GM18951 (cell line): ENCODE data around the gene ADCK1.

Source experiments
- POLR2A ChIP-seq: IDR thresholded peaks from 4 replicates; pipeline ENCODE4 v1.6.1; 2011; ENCODE audit warnings: mild to moderate bottlenecking; ENCODE audit not compliant: insufficient read length, insufficient read depth; ENCODE audit errors: extremely low read depth
- in situ Hi-C: fragments of 300-500 bp; cut with MboI; formaldehyde crosslinking; loops from one replicate; pipeline ENCODE4 v1.12.0; 2022; ENCODE audit warnings: low sequenced_read_pairs, mixed read lengths, inconsistent platforms; ENCODE audit not compliant: unreplicated experiment

The ADCK1 gene

DNA sequence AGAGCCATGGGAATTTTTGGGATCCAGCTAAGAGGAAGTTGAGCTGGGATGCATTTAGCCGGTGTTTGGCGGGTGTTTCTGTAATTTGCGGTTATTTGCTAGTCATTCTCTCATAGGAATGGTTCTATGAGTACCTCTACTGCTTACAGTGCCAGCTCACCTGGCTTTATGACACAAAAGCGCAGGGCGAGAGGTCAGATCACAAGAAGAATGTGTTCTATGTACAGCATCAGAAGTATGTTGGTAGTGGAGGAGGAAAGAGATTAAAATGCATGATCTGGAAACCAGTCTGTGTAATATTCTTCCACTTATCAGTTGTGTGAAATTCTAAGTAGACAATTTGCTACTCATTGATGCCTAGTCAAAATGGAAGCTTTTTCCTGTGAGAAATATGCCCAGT is 173.3 kb downstream of the ADCK1 start:
- in situ Hi-C loops: no loop called here
- TF ChIP-seq POLR2A: no peak

DNA sequence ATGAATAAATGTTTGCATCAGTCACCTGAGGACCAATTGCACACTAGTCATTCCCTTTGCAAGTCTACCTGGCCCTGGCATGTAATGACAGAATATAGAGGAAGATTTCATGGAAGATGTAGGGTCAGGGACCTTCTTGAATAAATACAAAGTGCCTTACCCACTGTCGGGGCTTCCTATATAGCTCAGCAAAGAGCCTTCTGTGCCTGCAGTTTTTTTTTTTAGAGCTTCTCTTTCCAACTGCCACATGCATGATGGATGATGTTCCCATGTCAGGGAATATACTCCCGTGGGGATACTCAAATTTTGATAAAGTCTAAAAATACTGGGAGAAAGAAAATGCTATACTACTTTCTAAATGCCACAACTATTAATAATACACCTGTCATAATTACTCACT is 176.7 kb downstream of the ADCK1 start:
- in situ Hi-C loops: no loop called here

DNA sequence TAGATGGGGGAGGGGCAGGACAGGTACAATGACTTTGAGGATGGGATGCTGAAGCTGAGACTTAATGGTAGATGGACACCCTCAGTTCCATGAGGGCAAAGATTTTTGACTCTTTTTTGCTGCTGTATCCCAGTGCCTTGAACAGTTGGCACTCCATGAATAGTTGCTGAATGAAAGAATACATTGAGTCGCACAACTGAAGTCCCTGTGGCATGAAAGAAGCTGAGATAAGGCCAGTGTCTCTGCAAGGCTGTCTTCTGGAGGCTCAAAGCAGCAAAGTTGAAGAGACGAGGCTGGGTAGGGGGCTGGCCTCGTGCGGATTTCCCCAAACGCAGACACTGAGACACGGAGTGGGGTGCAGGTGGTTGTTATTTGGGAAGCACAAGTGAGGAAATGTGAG is 179.3 kb downstream of the ADCK1 start:
- in situ Hi-C loops: no loop called here
- TF ChIP-seq POLR2A: no peak

More for the DNA sequence above, 176.7 kb downstream of the ADCK1 start:
- TF ChIP-seq POLR2A: no peak

DNA sequence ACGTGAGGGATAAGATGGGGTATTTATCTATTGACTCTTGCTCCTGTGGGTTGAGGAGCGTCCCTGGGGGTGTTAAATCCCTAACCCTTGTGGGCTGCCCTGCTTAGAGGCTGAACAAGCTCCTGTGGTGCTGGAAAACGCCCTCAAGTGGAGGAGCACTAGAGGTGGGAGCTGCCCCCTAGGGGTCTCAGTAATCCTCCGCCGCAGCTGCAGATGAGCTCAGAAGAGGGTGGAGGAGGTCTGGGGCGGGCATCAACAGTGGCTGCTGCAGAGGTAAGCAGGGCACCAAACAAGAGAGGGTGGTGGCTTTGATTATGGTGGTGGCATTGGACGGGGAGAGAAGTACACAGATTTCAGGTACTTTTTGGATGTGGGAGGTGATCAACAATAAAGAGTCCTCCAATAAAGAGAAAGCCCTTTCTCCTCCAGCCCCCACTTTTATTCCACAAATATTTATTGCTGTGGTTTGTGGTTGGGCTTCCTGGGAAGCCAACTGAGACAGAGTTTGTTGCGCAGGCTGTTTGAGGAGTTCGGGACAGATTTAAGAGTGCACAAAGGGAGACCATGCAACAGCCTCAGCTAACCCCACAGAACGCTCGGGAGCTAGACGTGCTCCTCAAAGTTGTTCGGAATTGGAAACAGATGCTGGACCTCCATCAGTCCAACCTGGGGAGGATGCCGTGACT is 179.9 kb downstream of the ADCK1 start:
- no peak for TF ChIP-seq POLR2A
- in situ Hi-C loops: no loop called here

DNA sequence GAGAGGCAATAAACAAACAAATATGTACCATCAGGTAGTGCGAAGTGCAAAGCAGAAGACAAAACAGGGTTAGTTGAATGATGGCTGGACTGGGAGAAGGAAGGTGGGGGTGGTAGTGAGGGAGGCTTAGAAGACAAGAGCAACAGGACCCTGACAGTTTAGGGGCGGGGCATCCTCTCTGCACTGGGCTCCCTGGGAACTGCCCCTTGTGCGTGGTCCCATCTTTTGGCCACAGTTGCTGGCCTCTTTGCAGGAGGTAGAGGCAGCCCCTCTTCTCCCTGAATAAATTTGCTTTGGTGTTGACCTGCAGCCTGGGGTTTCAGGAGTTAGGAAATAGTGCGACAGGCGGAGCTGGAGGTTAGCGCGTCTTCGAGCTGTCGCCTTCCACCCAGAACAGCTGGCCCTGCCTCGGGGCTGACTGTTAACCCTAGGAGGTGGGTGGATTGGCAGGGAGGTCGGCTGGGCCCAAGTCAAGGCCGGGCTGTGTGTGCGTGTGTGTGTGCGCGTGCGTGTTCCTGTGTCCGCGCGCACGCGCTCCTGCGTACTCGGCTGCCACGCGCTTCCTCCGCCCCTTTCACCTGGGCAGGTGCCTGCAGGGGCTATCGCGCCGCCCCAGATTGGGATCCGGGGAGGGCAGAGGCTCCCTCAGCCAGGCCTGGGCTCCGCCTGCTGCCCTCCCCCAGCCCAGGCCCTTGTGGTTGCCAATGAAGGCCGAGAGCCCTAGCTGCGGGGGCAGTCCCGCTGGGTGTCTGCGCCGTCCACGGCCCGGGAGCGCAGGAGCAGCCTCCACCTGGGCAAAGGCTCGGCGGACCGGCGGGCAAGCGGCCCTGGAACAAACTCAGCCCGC is 180.8 kb downstream of the ADCK1 start:
- in situ Hi-C loops: no loop called here
- no peak for TF ChIP-seq POLR2A
